Ishikawa (cell line): ENCODE results near the gene INAFM2.

Experiments used
- CEBPB ChIP-seq: IDR thresholded peaks from 2 replicates; pipeline ENCODE4 v1.6.1; 2012
- CREB1 ChIP-seq: IDR thresholded peaks from 2 replicates; pipeline ENCODE4 v1.6.1; 2012; ENCODE audit warnings: low read depth
- EGR1 ChIP-seq: IDR thresholded peaks from 2 replicates; pipeline ENCODE4 v1.6.1; 2012
- EP300 ChIP-seq: IDR thresholded peaks from 2 replicates; pipeline ENCODE4 v1.6.1; 2012; ENCODE audit warnings: borderline replicate concordance
- FOXM1 ChIP-seq: IDR thresholded peaks from 2 replicates; pipeline ENCODE4 v1.6.1; 2012; ENCODE audit warnings: low read depth, borderline replicate concordance
- MAX ChIP-seq: IDR thresholded peaks from 2 replicates; pipeline ENCODE4 v1.6.1; 2012
- NFIC ChIP-seq: IDR thresholded peaks from 2 replicates; pipeline ENCODE4 v1.6.1; 2012
- RAD21 ChIP-seq: IDR thresholded peaks from 2 replicates; pipeline ENCODE4 v1.6.1; 2012; ENCODE audit warnings: low read depth
- TAF1 ChIP-seq: IDR thresholded peaks from 2 replicates; pipeline ENCODE4 v1.6.1; 2012; ENCODE audit warnings: low read depth, mild to moderate bottlenecking
- TCF12 ChIP-seq: IDR thresholded peaks from 2 replicates; pipeline ENCODE4 v1.6.1; 2012; ENCODE audit warnings: low read depth
- TEAD4 ChIP-seq: IDR thresholded peaks from 2 replicates; pipeline ENCODE4 v1.6.1; 2012
- USF1 ChIP-seq: IDR thresholded peaks from 2 replicates; pipeline ENCODE4 v1.6.1; 2012
- YY1 ChIP-seq: IDR thresholded peaks from 2 replicates; pipeline ENCODE4 v1.6.1; 2012; ENCODE audit warnings: low read depth
- ZBTB7A ChIP-seq: IDR thresholded peaks from 2 replicates; pipeline ENCODE4 v1.6.1; 2012; ENCODE audit warnings: low read depth
- TF ChIP-seq, protein P1 (sequence below): IDR thresholded peaks from 2 replicates; pipeline ENCODE4 v1.6.1; 2012; ENCODE audit warnings: low read depth, mild to moderate bottlenecking

Gene INAFM2

GRCh38 chr15:40334941-40335795 is 11.7 kb downstream of the INAFM2 start:
- TF ChIP-seq NFIC (peak; percentile 42; the same call in 1 of the 2 replicates), ZBTB7A (no peak), USF1 (no peak), MAX (peak; percentile 45; the same call in 1 of the 2 replicates)

DNA sequence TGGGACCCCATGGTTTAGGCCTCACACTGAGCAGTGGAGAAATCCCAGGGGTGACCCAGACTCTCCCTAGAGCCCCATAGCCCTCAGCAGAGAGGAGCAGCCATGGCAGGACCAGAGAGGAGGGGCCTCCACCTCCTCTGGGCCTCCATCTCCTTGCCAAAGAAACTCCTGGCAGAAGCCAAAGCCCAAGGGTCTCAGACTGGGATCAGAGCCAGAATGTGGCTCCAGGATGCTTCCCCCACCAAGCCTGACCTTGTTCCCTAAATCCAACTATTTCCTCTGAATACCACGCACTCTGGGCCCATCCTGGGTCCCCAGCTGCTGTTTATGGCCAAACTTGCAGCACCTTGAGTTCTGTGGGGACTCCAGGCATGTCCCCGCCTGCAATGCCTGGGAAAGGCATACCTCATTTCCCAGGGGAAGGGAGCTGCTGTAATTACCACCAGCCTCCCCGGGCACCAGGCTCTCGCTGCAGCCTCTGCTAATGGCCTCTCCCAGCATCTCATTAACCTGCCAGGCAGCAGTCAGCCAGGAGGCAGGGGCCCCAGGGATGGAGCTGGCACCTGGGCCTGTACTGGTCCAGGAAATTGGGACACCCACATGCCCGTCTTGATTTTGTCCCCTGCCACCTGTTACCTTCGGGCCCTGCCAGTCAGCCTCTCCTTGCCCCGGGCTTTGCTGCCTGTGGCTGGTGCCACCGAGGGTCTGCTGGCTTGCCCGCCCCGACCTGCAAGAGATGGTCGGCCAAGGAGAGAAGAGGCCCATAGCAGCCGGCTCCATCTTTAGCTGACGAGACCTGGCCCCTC is 12.6 kb downstream of the INAFM2 start:
- TF ChIP-seq CEBPB (no peak), RAD21 (no peak), YY1 (no peak), TEAD4 (no peak), CREB1 (no peak), NFIC (no peak), EGR1 (no peak), ZBTB7A (no peak), EP300 (no peak), TAF1 (no peak), FOXM1 (no peak), MAX (no peak)

GRCh38 chr15:40336744-40337122 is 13.2 kb downstream of the INAFM2 start:
- no peak for TF ChIP-seq TAF1

DNA sequence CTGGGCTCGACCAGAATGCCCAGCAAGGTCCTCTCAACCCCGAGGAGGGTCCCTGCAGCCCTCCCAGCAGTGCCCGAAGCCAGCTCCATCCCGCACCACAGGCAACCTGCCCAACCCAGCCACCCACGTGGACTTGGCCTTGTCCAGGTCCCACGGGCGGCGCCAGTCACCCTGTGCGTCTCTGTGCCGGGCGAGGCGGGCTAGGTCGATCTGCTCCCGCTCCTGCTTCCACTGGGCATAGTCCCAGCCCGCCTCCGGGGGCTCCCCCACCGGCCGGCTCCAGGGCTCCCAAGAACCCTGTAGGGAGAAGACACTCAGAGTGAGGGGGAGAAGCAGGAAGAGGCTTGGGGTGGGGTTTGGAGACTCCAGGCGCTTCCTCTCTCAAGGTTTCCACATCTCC is 14.1 kb downstream of the INAFM2 start:
- no peak for TF ChIP-seq ZBTB7A
- no peak for TF ChIP-seq TAF1
- no peak for TF ChIP-seq MAX
- TF ChIP-seq YY1: no peak
- no peak for TF ChIP-seq CREB1
- TF ChIP-seq TCF12: no peak
- TF ChIP-seq CEBPB: no peak

DNA sequence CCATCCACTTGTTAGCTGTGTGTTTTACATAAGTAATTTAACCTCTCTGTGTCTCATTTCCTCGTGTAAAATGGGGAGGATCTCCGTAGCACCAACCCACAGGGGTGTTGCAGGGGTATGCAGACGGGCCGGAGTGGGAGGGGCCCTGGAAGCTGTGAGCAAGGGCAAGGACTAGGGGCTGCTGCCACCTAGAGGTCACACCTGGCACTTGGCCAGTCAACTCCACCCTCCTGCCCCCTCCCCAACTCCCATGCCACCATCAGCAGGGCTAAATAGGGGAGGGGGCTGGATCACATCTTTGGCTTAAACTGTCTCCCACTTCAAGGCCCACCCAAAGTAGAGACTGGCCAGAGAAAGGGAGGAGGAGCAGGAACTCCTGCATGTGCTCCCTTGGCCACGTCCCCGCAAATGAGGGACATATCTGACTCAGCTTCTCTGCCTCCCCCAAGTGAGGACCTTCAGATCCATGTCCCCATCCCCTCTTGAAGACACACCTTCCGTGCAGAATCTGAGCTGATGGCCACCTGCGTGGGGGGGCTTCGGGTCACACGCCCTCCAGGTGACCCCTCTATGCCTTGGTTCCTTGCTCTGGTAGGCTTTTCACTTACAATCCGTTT is 14.7 kb downstream of the INAFM2 start:
- TF ChIP-seq FOXM1 (no peak), ZBTB7A (peak; percentile 68), MAX (0 out of 2 replicates have a peak, but pooled peaks have one; percentile 41), RAD21 (peak; percentile 75)
- TF ChIP-seq, protein P1, sequence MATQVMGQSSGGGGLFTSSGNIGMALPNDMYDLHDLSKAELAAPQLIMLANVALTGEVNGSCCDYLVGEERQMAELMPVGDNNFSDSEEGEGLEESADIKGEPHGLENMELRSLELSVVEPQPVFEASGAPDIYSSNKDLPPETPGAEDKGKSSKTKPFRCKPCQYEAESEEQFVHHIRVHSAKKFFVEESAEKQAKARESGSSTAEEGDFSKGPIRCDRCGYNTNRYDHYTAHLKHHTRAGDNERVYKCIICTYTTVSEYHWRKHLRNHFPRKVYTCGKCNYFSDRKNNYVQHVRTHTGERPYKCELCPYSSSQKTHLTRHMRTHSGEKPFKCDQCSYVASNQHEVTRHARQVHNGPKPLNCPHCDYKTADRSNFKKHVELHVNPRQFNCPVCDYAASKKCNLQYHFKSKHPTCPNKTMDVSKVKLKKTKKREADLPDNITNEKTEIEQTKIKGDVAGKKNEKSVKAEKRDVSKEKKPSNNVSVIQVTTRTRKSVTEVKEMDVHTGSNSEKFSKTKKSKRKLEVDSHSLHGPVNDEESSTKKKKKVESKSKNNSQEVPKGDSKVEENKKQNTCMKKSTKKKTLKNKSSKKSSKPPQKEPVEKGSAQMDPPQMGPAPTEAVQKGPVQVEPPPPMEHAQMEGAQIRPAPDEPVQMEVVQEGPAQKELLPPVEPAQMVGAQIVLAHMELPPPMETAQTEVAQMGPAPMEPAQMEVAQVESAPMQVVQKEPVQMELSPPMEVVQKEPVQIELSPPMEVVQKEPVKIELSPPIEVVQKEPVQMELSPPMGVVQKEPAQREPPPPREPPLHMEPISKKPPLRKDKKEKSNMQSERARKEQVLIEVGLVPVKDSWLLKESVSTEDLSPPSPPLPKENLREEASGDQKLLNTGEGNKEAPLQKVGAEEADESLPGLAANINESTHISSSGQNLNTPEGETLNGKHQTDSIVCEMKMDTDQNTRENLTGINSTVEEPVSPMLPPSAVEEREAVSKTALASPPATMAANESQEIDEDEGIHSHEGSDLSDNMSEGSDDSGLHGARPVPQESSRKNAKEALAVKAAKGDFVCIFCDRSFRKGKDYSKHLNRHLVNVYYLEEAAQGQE: no peak

- TF ChIP-seq FOXM1 (0 out of 2 replicates have a peak, but pooled peaks have one; percentile 27), TCF12 (peak; percentile 85), CEBPB (no peak), TEAD4 (peak; percentile 90), RAD21 (no peak), ZBTB7A (no peak), NFIC (peak; percentile 87), EP300 (peak; percentile 79; the same call in 1 of the 2 replicates), USF1 (no peak), TAF1 (no peak), YY1 (peak; percentile 47; the same call in 1 of the 2 replicates), EGR1 (no peak), MAX (peak; percentile 44), CREB1 (no peak)
- TF ChIP-seq, protein P1: no peak
These were observed 15.6 kb downstream of the INAFM2 start for GRCh38 chr15:40338921-40339620.
